IPS-NIHi11 (cell line): ENCODE measurements around the gene CELF4.

Experiments used
- DNase-seq: peaks from one replicate; pipeline ENCODE4 v3.0.0; 2012; ENCODE audit warnings: mixed read lengths, low spot score

CELF4 gene

GRCh38 chr18:37546651-37547050 lies 18.9 kb downstream of the CELF4 start:
- no peak for DNase-seq

GRCh38 chr18:37546272-37546537 lies 19.4 kb downstream of the CELF4 start:
- no peak for DNase-seq

- DNase-seq = no peak
Observed at GRCh38 chr18:37545461-37546271, 19.9 kb downstream of the CELF4 start.

GRCh38 chr18:37544713-37545112 lies 20.9 kb downstream of the CELF4 start:
- DNase-seq = no peak

GRCh38 chr18:37544217-37544616 lies 21.4 kb downstream of the CELF4 start:
- DNase-seq = no peak

- no peak for DNase-seq
Observed at GRCh38 chr18:37543321-37543720, 22.3 kb downstream of the CELF4 start.

- no peak for DNase-seq
Observed at GRCh38 chr18:37541517-37541916, 24.1 kb downstream of the CELF4 start.

GRCh38 chr18:37540424-37541138 lies 25.0 kb downstream of the CELF4 start:
- no peak for DNase-seq

GRCh38 chr18:37539236-37539635 lies 26.4 kb downstream of the CELF4 start:
- no peak for DNase-seq

- DNase-seq = no peak
Observed at GRCh38 chr18:37538526-37539205, 26.9 kb downstream of the CELF4 start.

GRCh38 chr18:37537868-37538525 lies 27.6 kb downstream of the CELF4 start:
- peak; percentile 93 for DNase-seq

GRCh38 chr18:37536656-37537055 lies 28.9 kb downstream of the CELF4 start:
- no peak for DNase-seq

GRCh38 chr18:37535968-37536367 lies 29.6 kb downstream of the CELF4 start:
- no peak for DNase-seq

GRCh38 chr18:37534627-37535026 lies 31.0 kb downstream of the CELF4 start:
- no peak for DNase-seq

GRCh38 chr18:37533647-37534584 lies 31.7 kb downstream of the CELF4 start:
- DNase-seq = peak; percentile 33

- no peak for DNase-seq
Observed at GRCh38 chr18:37532917-37533316, 32.7 kb downstream of the CELF4 start.

- DNase-seq = no peak
Observed at GRCh38 chr18:37529863-37530262, 35.7 kb downstream of the CELF4 start.

- no peak for DNase-seq
Observed at GRCh38 chr18:37529296-37529695, 36.3 kb downstream of the CELF4 start.

GRCh38 chr18:37527395-37527794 lies 38.2 kb downstream of the CELF4 start:
- no peak for DNase-seq

- DNase-seq = no peak
Observed at GRCh38 chr18:37525262-37525585, 40.4 kb downstream of the CELF4 start.

GRCh38 chr18:37524498-37525261 lies 40.9 kb downstream of the CELF4 start:
- DNase-seq = peak; percentile 81
